SK-N-SH (cell line): ENCODE measurements around the gene PSKH1.

Experiments
- CHD2 ChIP-seq: fragments of 150-350 bp; IDR thresholded peaks from 2 replicates; pipeline ENCODE4 v1.6.1; 2018; ENCODE audit warnings: low read length; ENCODE audit not compliant: partially characterized antibody
- CTCF ChIP-seq: fragments of 200-600 bp; sonication (generic); IDR thresholded peaks from 2 replicates; pipeline ENCODE4 v1.6.1; 2017; ENCODE audit warnings: antibody characterized with exemption, mild to moderate bottlenecking, moderate library complexity
- FOXJ3 ChIP-seq: sonication (generic); formaldehyde crosslinking; IDR thresholded peaks from 2 replicates; pipeline ENCODE4 v1.5.1; 2020; ENCODE audit warnings: mild to moderate bottlenecking, missing genetic modification reagents
- GABPA ChIP-seq: IDR thresholded peaks from 2 replicates; pipeline ENCODE4 v1.4.0; 2012; ENCODE audit warnings: low read depth, mild to moderate bottlenecking
- MXI1 ChIP-seq: IDR thresholded peaks from 2 replicates; pipeline ENCODE4 v1.6.1; 2012; ENCODE audit warnings: mild to moderate bottlenecking, low read depth, low read length, improper control_type of control experiment
- POLR2AphosphoS5 ChIP-seq: IDR thresholded peaks from 2 replicates; pipeline ENCODE4 v1.6.1; 2012; ENCODE audit warnings: low read depth, low read length
- TEAD4 ChIP-seq: IDR thresholded peaks from 2 replicates; pipeline ENCODE4 v1.4.0; 2012; ENCODE audit warnings: mild to moderate bottlenecking, borderline replicate concordance; ENCODE audit not compliant: insufficient read depth
- YY1 ChIP-seq: IDR thresholded peaks from 2 replicates; pipeline ENCODE4 v1.4.0; 2012; ENCODE audit warnings: low read depth, mild to moderate bottlenecking
- ZBTB33 ChIP-seq: IDR thresholded peaks from 2 replicates; pipeline ENCODE4 v1.4.0; 2012; ENCODE audit warnings: low read depth, borderline replicate concordance

- TF ChIP-seq ZBTB33 (no peak), CTCF (no peak), POLR2AphosphoS5 (no peak), TEAD4 (no peak), YY1 (no peak), FOXJ3 (CRISPR knock-in tag) (no peak), MXI1 (no peak), GABPA (no peak), CHD2 (no peak)
Measured at GRCh38 chr16:67886387-67886786, 6.7 kb upstream of the PSKH1 start.
